Measurements from ENCODE around the gene LINC00237. TPM values are rescaled to one million over a fixed set of nuclear protein-coding genes. Genes with fewer than 3 reads are reported as not detected.

Gene LINC00237
- total RNA-seq: not detected in 2 replicates

DNA sequence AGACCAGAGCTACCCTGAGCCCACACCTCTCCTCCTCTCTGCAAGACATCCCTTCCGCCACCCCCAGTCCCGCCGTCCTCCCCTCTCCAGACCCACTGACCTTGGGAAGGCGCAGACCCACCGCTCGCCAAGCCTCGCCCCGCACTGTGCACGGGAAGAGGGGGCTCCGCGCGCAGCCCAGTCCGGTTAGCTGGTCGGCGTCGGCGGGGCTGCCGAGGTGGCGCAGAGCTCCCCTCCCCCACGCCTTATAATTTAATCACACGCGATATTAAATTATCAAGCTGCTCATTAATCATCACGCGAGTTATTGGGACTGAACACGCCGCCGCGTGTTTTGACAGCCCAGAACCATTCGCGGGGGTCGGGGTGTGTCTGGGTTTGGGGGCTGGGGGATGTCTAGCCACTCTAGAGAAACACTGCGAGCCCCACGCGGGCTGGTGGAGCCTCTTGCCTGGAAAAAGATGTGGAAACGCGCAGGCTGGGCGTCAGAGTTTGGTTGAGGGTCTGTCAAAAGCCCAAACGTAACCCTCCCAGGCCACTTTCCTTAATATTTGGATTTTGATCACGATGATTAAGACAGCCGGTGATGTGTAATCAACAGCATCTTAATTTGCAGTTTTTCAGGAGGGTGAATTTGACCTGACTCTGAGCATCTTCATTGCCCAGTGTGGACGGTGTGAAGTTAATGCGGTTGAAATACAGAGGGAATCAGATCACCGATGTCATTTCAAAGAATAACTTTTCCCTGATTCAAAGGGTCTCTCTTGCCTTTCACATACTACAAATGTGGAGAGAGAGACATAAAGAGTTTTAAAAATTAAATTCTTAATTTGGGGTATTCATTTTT lies at the start of gene LINC00237:
LINC00237 (minus strand) TSS at position 188 of the 847 bp plus-strand sequence.

DNA sequence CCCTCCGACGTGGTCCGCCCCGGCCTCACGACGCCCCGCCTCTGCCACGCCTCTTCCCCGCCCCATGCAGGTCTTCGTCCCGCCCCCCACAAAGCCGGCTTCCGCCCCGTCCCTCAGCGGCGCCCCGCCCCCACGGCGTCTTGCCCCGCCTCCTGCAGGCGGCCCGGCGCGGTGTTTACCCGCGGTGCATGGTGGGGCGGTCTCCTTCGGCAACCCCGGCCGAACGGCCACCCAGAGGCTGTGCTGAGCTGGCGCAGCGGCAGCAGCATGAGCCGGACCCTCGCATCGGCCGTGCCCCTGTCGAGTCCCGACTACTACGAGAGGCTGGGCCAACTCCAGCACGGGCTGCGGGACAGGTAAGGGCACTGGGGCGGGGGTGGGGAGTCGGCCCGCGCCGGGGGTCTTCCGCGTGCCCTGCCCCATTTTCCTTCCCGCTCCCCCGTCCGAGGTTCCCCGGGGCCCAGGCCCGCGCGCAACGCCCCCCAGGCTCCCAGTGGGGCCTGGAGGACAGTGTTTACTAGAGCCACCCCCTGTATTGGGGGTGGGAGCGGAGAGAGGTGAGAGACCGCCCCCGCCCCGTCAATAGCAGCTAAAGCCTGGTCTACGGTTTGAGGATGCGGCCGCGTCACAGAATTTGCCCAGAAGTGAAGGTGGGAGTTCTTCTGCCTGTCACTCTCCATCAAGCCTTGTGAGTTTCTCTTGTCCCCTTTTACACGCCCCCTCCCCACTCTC lies 19.9 kb upstream of the LINC00237 start, which contains the start of gene KIZ:
KIZ (plus strand) TSS at position 234 of the 732 bp plus-strand sequence; CDS start at position 268, 34 bp downstream.

Other genes with a start within 250 kb of the LINC00237 start
- gene KIZ, start 19.7 kb upstream of the LINC00237 start, total RNA-seq: 13.7 and 20.5 TPM in 2 replicates
- gene XRN2, start 197.0 kb upstream of the LINC00237 start, total RNA-seq: 86.7 and 110 TPM in 2 replicates

Data from smooth muscle cell of the umbilical artery (primary cell).